LHCN-M2 (cell line): ENCODE data around the gene SBSN. TPM values are rescaled to one million over a fixed set of nuclear protein-coding genes. Genes with fewer than 3 reads are reported as not detected.

Source experiments
- DNase-seq: peaks from one replicate; pipeline ENCODE4 v3.0.0-alpha.2; 2012; ENCODE audit warnings: low read depth
- total RNA-seq: library from RNA; depleted of rRNA; stranded (reverse); fragments of >200 nt; gene quantifications from 2 replicates; pipeline ENCODE4 v1.2.3, GENCODE V29; 2014

The SBSN gene
- total RNA-seq, 1 experiment from 2014 or later = not detected

- DNase-seq = no peak
These were observed 5.8 kb upstream of the SBSN start for GRCh38 chr19:35533822-35534392.

DNA sequence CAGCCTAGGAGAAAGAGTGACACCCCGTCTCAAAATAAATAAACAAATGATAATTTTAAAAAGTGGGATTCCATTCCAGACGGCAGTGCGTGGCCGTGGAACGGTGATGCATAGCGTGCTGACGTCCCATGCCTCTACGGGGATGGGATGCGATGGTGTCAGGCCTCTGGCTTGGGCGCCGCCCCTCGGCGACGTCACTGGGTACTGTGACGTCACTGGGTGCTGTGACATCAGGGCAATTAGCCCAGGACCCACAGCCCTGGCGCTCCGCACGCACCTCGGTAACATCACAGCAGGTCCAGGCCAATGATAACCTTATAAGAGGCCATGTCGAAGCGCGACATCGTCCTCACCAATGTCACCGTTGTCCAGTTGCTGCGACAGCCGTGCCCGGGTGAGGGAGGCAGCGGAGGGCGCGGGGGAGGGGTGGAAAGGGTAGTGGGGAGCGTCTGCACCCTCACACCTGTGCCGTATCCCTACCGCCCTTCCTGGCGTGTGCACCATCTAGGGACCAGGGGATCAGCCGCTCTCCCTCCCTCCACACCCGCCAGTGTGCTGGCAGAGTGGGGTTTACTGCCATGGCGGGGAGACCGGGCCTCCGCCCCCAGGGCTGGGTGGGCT is 5.2 kb upstream of the SBSN start, which contains the start of gene GAPDHS:
TSS of gene GAPDHS (plus strand) at position 256 of the 621 bp plus-strand sequence. CDS start at position 328, 72 bp downstream.
- no peak for DNase-seq

DNA sequence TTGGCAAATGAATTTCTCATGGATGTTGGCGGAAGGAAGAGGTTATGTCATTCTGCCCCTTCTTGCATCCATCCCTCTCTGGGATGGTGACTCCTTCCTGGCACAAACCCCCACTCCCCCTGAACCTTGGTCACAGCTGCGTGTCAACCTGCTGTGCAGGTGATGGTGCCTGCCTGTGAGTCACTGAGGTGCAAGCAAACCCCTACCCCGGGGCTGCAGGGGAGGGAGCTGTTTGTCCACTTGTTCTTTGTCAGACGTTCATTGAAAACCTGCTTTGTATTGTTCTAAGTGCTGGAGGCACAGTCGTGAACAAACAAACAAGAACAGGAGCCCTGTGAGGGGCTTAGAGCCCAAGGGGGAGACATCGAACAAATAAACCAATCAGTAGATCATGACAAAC is 3.2 kb upstream of the SBSN start:
- DNase-seq = no peak

DNA sequence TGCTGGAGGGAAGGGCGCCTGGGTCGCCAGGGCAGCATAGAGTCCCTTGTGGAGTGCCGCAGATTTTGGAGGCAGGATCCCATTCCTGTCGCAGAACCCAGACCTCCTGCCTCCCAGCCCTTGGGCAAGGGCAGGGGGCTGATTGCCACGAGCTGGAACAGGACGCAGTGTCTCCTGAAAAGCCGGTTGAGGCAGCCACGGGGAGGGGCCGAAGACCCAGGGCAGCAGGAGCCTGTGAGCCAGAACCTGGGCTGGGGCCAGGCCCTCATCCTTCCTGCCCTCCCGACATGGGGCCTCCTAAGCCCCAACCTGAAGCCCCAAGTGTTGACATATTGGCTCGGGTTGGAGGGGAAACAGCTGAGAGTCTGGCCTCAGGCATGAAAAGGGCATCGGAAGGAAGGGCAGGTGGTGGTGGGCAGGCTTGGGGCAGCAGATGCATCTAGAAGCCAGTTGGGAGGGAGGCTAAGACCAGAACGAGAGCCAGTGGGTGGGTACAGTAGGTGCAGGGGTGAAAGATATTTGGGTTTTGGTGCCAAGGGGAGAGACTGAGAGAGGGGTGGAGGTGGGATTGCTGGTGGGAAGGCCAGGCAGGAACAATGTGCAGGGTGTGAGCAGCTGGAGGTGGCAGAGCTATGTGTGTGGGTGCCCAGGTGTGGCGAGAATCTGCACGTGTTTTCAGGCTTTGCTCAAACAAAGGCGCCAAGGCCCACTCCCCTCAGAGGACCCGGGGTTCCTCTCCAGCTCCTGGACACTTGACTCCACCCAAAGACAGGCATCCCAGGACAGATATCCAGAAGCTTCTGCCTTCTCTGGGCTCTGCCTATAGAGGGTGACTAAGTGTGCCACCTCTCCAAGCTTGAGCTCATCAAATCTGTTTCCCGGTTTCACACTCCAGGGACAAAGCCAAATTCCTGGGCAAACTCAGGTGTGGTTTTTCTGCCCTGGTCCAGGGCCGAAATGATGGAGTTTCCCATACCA is 1.4 kb upstream of the SBSN start:
- DNase-seq = no peak

GRCh38 chr19:35525873-35526272 is 2.2 kb downstream of the SBSN start:
- no peak for DNase-seq

DNA sequence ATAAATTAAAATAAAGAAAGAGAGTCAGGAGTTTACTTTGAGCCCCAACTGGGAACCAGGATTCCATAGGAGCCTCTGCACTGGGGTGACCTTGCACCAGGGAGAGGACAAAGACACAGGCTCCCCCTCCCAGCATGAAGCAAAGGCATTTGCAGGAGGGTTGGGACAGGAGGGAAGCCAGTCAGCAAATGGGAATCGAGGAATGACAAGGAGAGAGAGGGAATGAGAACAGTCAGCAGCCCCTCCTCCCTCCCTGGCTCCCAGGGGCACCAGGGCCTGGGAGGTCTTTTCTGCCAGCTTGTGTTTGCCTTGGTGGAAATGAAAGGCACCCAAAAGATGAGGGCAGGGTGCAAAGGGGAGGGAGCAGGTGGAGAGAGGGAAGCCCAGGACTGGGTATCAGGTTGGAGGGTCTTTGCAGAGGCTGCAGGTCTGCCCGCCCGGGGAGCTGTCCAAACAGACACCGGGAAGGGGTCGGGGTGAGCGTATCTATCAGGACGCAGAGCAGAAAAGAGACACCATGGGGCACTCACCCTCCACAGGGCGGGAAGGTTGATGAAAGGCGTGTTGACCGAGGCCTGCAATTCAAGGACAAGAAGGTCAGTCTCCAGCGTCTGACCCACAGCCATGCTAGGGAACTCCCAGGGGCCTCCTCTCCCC is 3.8 kb downstream of the SBSN start:
- DNase-seq = no peak

- DNase-seq = no peak
These were observed 5.3 kb downstream of the SBSN start for GRCh38 chr19:35522745-35523327.

GRCh38 chr19:35521124-35521743 is 6.9 kb downstream of the SBSN start:
- DNase-seq = no peak

DNA sequence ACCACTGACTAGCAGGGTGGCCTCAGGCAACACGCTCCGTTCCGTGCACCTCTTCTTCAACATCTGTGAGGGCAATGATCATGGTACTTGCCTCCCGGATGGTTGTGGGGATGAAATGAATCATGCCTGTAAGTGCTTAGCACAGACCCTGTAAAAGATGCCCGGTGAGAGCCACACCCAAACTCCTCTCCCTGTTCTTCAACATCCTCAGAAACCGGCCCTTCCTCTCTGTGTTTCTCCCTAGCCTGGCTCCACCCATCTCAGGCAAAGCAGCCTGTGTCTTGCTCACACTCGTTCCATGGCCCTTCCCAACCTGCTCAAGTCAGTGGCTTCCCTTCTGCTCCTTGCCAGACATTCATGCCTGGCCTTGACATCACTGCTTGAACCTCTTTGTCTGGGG is 8.8 kb downstream of the SBSN start:
- peak; percentile 3 for DNase-seq

- peak; percentile 92 for DNase-seq
These were observed 9.8 kb downstream of the SBSN start for GRCh38 chr19:35518313-35518712.

DNA sequence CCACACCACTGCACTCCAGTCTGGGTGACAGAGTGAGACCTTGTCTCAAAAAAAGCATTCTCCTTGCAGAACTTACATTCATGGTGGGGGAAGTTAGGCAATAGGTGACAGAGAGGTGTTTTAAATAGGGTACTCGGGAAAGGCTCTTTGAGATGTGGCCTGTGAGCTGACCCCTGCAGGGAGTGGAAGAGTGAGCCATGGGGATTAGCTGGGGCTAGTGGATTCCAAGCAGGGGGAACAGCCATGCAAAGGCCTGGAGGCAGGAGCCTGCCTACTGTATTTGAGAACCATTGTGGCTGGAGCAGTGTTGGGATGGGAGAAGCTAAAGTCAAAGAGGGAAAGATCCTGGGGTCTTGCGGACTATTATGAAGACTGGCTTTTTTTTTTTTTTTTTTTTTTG is 10.8 kb downstream of the SBSN start:
- DNase-seq = no peak

DNA sequence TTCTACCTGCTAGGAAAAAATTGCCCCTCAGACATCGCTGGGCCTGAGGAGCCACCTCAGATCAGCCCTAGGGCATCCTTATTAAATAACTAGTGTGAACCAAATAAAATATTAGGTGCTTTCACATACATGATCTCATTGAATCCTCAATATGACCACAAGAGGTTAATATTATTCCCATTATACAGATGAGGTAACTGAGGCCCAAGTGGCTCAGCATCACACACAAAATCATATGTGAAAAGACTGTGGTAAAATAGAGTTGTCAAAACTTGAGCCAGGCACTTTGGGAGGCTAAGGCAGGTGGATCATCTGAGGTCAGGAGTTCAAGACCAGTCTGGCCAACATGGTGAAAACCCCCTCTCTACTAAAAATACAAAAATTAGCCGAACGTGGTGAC is 11.8 kb downstream of the SBSN start:
- no peak for DNase-seq

DNA sequence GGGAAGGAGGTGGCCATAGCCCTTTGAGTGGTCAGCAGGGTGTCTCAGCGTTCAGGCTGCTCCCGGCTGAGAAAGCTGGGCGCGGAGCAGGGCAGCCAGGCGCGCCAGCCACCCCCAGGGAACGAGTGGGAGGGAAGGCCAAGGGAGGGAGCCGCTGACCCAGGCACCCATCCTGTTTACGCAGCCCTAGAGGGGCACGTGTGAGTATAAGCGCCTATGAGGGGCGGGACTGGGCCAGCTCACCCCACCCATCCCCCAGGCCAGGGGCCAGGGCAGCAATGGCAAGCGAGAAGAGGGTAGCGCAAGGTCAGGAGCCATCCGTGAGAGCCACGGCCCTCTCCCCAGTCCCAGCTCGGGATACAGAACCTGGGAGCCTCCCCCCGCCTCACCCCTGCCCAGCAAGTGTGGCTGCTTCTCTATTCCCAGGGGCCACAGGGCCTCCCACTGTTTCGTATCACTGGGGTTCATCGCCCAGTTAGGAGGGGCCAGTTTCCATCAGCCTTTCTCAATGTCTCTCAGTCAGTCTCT is 13.8 kb downstream of the SBSN start:
- DNase-seq = no peak

DNA sequence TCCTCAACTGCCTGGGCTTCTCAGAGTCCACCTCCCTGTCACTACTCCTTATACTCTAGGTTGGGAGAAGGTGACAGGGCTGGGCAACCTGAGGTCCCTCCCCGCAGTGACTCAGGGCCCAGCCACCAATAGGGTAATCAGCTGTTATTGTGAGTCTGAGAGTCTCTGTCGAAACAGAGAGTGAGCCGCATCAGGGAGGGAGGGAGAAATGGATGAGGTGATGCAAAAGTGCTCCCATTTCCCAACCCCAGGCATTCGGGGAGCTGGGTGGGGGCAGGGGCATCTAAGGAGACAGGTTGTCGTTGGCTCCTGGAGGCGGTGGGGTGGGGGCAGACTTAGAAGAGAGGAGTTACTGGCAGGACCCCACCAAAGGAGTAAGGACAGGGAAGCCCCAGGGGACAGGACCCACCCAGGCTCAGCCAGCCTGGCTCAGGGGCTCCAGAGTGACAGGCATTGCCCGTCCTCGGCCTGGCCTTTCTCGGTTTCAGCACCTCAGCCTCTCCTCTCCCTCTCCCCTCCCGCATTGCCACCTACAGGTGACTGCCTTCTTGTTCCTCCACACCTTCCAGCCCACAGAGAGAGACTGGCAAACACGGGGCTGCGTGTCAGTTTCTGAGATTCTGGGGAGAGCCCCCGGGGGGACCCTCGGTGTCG is 14.4 kb downstream of the SBSN start, which contains the start of gene DMKN:
TSS of gene DMKN (minus strand) at position 22 of the 654 bp plus-strand sequence. CDS start 174 bp downstream, outside the sequence.
- DNase-seq = peak; percentile 51

- DNase-seq = peak; percentile 9
These were observed 15.1 kb downstream of the SBSN start for GRCh38 chr19:35512831-35513627.

GRCh38 chr19:35511337-35511736 is 16.8 kb downstream of the SBSN start:
- DNase-seq = no peak

GRCh38 chr19:35510626-35510964 is 17.5 kb downstream of the SBSN start:
- DNase-seq = no peak

DNA sequence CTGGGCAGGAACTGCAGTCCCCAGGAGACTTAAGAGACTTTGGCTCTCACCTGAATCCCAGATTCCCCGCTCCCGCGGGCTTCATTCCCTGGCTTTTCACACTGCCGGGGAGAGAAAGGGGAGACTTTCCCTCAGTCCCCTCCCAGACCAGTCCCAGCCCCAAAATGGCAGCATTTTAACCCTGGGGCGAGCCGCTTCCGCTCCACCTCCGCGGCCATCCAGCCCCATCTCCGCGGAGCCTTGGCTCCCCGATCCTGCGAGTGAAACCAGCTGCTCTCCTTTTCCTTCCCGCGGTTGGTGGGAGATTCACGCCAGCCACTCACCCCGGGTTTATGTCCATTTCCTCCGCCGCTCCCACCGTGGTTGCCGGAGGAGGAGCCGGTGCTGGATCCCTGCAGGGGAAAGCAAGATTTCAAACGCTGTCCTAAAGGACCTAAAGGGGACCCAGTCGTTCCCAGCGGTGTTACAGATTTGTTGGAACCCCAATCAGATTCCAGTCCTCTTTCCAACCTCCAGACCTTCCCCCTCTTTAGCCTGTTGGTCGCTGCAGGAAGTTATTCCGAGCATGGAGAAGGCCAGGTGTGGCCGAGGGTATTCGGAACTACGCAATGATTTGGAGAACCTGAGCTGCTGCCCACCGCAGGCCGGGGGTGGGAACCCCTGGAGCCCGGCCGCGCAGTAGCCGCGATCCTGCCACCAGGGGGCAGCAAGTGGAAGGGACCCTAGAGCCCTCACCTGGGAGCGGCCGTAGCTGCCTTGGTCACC is 18.1 kb downstream of the SBSN start:
- peak; percentile 26 for DNase-seq
